K562 (cell line): ENCODE results near the gene ELP1. TPM values are rescaled to one million over a fixed set of nuclear protein-coding genes. Genes with fewer than 3 reads are reported as not detected.
A peak's percentile ranks its signal among the peaks of the same experiment; 100 is the strongest.

ENCODE experiments used
- ATAC-seq: fragments of 200-7000 bp; cut with Tn5 transposase; 3 replicates; pipeline ENCODE4 v1.9.1; 2020; ENCODE audit warnings: moderate library complexity
- BruUV-seq: library from RNA; stranded (reverse); fragments of 400-500 nt; replicated peaks from 2 replicates; lab custom pipeline; 2021; lab: Mats Ljungman, UMichigan
- CTCF ChIA-PET: fragments of 300-600 bp; formaldehyde crosslinking; extraction: SDS; loops from one replicate; lab custom pipeline; 2021; ENCODE audit warnings: low intra/inter-chr PET ratio; lab: Yijun Ruan, JAX
- POLR2A ChIA-PET: fragments of 300-600, 350-650 bp; sonication (Branson Sonifier 250); formaldehyde crosslinking; extraction: SDS; loops from one replicate; lab custom pipeline; 2021; ENCODE audit warnings: antibody characterized with exemption, inconsistent platforms; lab: Yijun Ruan, JAX
- DNase-seq, 4 experiments: peaks; one replicate each; pipeline versions ENCODE4 v3.0.0 to v3.0.0-alpha.2; 2011 to 2018; ENCODE audit warnings: low spot score in 3 of 4, mixed read lengths in 3 of 4; ENCODE audit errors: extremely low read depth in 1 of 4
- FAIRE-seq: peaks from 2 replicates; lab custom pipeline; 2011; peaks lifted over from hg19 to GRCh38; lab: Jason Lieb, UNC
- H2AFZ ChIP-seq: 2 replicates; pipeline ENCODE4 v1.6.0; 2011; ENCODE audit warnings: low read depth, low read length, control low read depth, inconsistent platforms
- H3K27ac ChIP-seq: fragments of 200-600 bp; 3 replicates; pipeline ENCODE4 v1.8.0; 2011; ENCODE audit warnings: low read depth, mild to moderate bottlenecking, control low read depth, inconsistent platforms, low read length, moderate library complexity, mixed read lengths; ENCODE audit errors: extremely low read depth
- H3K27me3 ChIP-seq, 2 experiments: fragments of 300-600 bp in 1 of 2; 2 replicates in 1 of 2; 3 replicates in 1 of 2; pipeline versions ENCODE4 v1.6.0 to v1.8.0; 2011; ENCODE audit warnings: inconsistent platforms in 2 of 2, low read length in 2 of 2, mild to moderate bottlenecking in 1 of 2, mixed read lengths in 1 of 2, moderate library complexity in 1 of 2; ENCODE audit not compliant: control insufficient read depth in 2 of 2, insufficient read depth in 2 of 2
- H3K36me3 ChIP-seq: fragments of 300-600 bp; 3 replicates; pipeline ENCODE4 v1.8.0; 2011; ENCODE audit warnings: mild to moderate bottlenecking, low read length, inconsistent platforms; ENCODE audit not compliant: control insufficient read depth, insufficient read depth
- H3K4me1 ChIP-seq, 2 experiments: fragments of 200-600 bp in 1 of 2; replicated peaks in 1 of 2; 2 replicates in 1 of 2; 3 replicates in 1 of 2; pipeline versions ENCODE4 v1.5.1 to v1.8.0; 2011; ENCODE audit warnings: inconsistent platforms in 2 of 2, low read length in 2 of 2, mild to moderate bottlenecking in 1 of 2, mixed read lengths in 1 of 2, moderate library complexity in 1 of 2; ENCODE audit not compliant: control insufficient read depth in 2 of 2, insufficient read depth in 2 of 2
- H3K4me2 ChIP-seq: 2 replicates; pipeline ENCODE4 v1.6.1; 2011; ENCODE audit warnings: low read length, control low read depth, inconsistent platforms, mixed read lengths; ENCODE audit not compliant: insufficient read depth
- H3K4me3 ChIP-seq: fragments of 200-600 bp; sonication (generic), shearing (Covaris generic); 2 replicates; pipeline ENCODE4 v1.5.1; 2016; ENCODE audit warnings: control low read depth, inconsistent platforms
- H3K79me2 ChIP-seq: fragments of 200-600 bp; 3 replicates; pipeline ENCODE4 v1.8.0; 2011; ENCODE audit warnings: low read length, inconsistent platforms; ENCODE audit not compliant: control insufficient read depth, insufficient read depth
- H3K9ac ChIP-seq, 2 experiments: 2 replicates each; pipeline versions ENCODE4 v1.6.0 to v1.6.1; 2011; ENCODE audit warnings: low read depth in 2 of 2, low read length in 2 of 2, control low read depth in 1 of 2, inconsistent platforms in 1 of 2, mild to moderate bottlenecking in 1 of 2, mixed read lengths in 1 of 2; ENCODE audit not compliant: insufficient read depth in 1 of 2
- H3K9me1 ChIP-seq: one replicate; pipeline ENCODE4 v1.6.0; 2011; ENCODE audit warnings: inconsistent platforms, mild to moderate bottlenecking, low read length, moderate library complexity; ENCODE audit not compliant: control insufficient read depth, insufficient read depth
- H3K9me3 ChIP-seq: replicated peaks from 2 replicates; pipeline ENCODE4 v1.5.1; 2011; ENCODE audit warnings: low read depth, low read length, inconsistent platforms; ENCODE audit not compliant: control insufficient read depth, insufficient read depth
- H4K20me1 ChIP-seq: replicated peaks from 2 replicates; pipeline ENCODE4 v1.6.1; 2011; ENCODE audit warnings: low read length, inconsistent platforms, mixed read lengths; ENCODE audit not compliant: control insufficient read depth, insufficient read depth
- C11orf30 ChIP-seq: fragments of 450-650 bp; IDR thresholded peaks from 2 replicates; pipeline ENCODE4 v1.6.1; 2016; ENCODE audit warnings: low read depth, mild to moderate bottlenecking
- FOXJ3 ChIP-seq: sonication (generic); formaldehyde crosslinking; IDR thresholded peaks from 2 replicates; pipeline ENCODE4 v1.4.0; 2020; ENCODE audit warnings: mild to moderate bottlenecking, missing genetic modification reagents
- JUN ChIP-seq, 2 experiments: sonication (generic) in 1 of 2; formaldehyde crosslinking in 1 of 2; IDR thresholded peaks; 2 replicates each; pipeline versions ENCODE4 v1.6.1 to v1.8.0; 2012 to 2022; ENCODE audit warnings: borderline replicate concordance in 2 of 2, mild to moderate bottlenecking in 2 of 2, improper control_type of control experiment in 1 of 2, low read depth in 1 of 2, low read length in 1 of 2, missing genetic modification reagents in 1 of 2
- ZNF316 ChIP-seq: fragments of 450-650 bp; IDR thresholded peaks from 2 replicates; pipeline ENCODE4 v1.6.1; 2016
- WGBS: fragments of 100-300 bp; shearing (Covaris generic); methylation state at CpG from one replicate; pipeline ENCODE4 v1.1.6; 2016; ENCODE audit warnings: low coverage, mixed read lengths; ENCODE audit not compliant: insufficient coverage; ENCODE audit errors: missing lambda C conversion rate; 5-methylcytosine and 5-hydroxymethylcytosine counted together
- in situ Hi-C: fragments of 300-500 bp; cut with MboI; formaldehyde crosslinking; loops from 4 replicates; pipeline ENCODE4 v1.15.0; 2018; ENCODE audit warnings: inconsistent platforms, mixed read lengths
- intact Hi-C: fragments of 100-400 bp; cut with micrococcal nuclease; formaldehyde crosslinking; loops from 2 replicates; pipeline ENCODE4 v1.14.2; 2022
- polyA plus RNA-seq, 8 experiments: library from polyadenylated mRNA; depleted of rRNA in 4 of 8; stranded (reverse) in 5 of 8; unstranded in 3 of 8; fragments of >200 nt; fragmentation: Nextera tagmentation in 2 of 8; fragmentation: Illumina TruSeq in 1 of 8; extraction: Ambion mirVana in 2 of 8; extraction: Trizol in 1 of 8; gene quantifications; 2 replicates each; pipeline versions ENCODE4 v1.2.1 to v1.2.3, GENCODE V29; 2011 to 2014; ENCODE audit warnings: inconsistent platforms in 1 of 8, missing spikeins in 1 of 8
- total RNA-seq, 7 experiments: library from RNA; depleted of rRNA in 6 of 7; stranded (reverse); fragments of >200 nt in 6 of 7; fragmentation: Illumina TruSeq in 2 of 7; extraction: Trizol in 2 of 7; gene quantifications; 2 replicates each; pipeline versions ENCODE4 v1.2.1 to v1.2.3, GENCODE V29; 2011 to 2021; ENCODE audit warnings: low replicate concordance in 1 of 7

The ELP1 gene
- total and polyA plus RNA-seq, 9 of the 15 experiments (the other 6 are each of a cell fraction or from before 2014, with no cell fraction given): 17.0 to 48.6 (median 39.7) TPM

- Histone ChIP-seq H3K9ac (no peak overlapping the region), H3K9me3 (no peaks in the 10 kb centered on the region), H3K4me1 (no peaks in the 10 kb centered on the region), H3K27me3 (no peaks in the 10 kb centered on the region), H3K79me2 (no peaks in the 10 kb centered on the region), H4K20me1 (no peaks in the 10 kb centered on the region), H3K4me2 (no peak overlapping the region), H2AFZ (no peak overlapping the region), H3K4me3 (no peak overlapping the region), H3K36me3 (peaks cover 85% of the 10 kb centered on the region)
- no TSS peak for BruUV-seq
- ATAC-seq (no peak), FAIRE-seq (no peak), DNase-seq (no peak)
- POLR2A ChIA-PET: interaction anchor here (0.5 kb wide), 1 partner anchor 55 kb away, joined by 3 read pairs; no protein-coding TSS in a partner anchor
- CTCF ChIA-PET: no interaction called here
- in situ Hi-C loops: loop anchor here (10.0 kb wide), 1 partner anchor 438 kb away; no protein-coding TSS in a partner anchor
- TF ChIP-seq FOXJ3 (CRISPR knock-in tag): no peak
- TF ChIP-seq, all 486 proteins: peak for 0
- Histone ChIP-seq H3K9me1 (no peaks in the 10 kb centered on the region), H3K27ac (no peak overlapping the region)
- intact Hi-C loops: no loop called here
- WGBS: 82% methylated on average over 2 of the region's 5 CpGs
Measured at GRCh38 chr9:108876425-108876824, 57.5 kb downstream of the ELP1 start.

- no peak overlapping the region for H3K27ac ChIP-seq
- TF ChIP-seq JUN (IDR thresholded peaks at IDR 0.05; ENCODE audit: borderline replicate concordance, low read depth, low read length): no peak
- TF ChIP-seq JUN (CRISPR knock-in tag; IDR thresholded peaks at IDR 0.05; ENCODE audit: borderline replicate concordance): no peak
- TF ChIP-seq C11orf30: 0 out of 2 replicates have a peak, but pooled peaks have one; percentile 14
- TF ChIP-seq ZNF316: peak; percentile 39; the same call in 1 of the 2 replicates
- TF ChIP-seq, all 486 proteins: peak for 2
- Histone ChIP-seq H2AFZ (no peak overlapping the region), H3K9ac (no peak overlapping the region), H3K9me3 (no peaks in the 10 kb centered on the region), H3K4me2 (no peak overlapping the region), H4K20me1 (no peaks in the 10 kb centered on the region), H3K4me1 (no peaks in the 10 kb centered on the region), H3K27me3 (no peaks in the 10 kb centered on the region), H3K4me3 (no peak overlapping the region), H3K79me2 (no peaks in the 10 kb centered on the region), H3K36me3 (peaks cover 66% of the 10 kb centered on the region), H3K9me1 (no peaks in the 10 kb centered on the region)
- FAIRE-seq (no peak), ATAC-seq (no peak), DNase-seq (no peak)
- ChIA-PET CTCF (no interaction called here), POLR2A (interaction anchor here (1.5 kb wide), 1 partner anchor 45 kb away, joined by 3 read pairs; no protein-coding TSS in a partner anchor)
- in situ Hi-C loops: loop anchor here (10.0 kb wide), 1 partner anchor 441 kb away; no protein-coding TSS in a partner anchor
- BruUV-seq: no TSS peak
- intact Hi-C loops: no loop called here
- 89% methylated on average over 4 of the region's 4 CpGs for WGBS
Measured at GRCh38 chr9:108874058-108874788, 59.7 kb downstream of the ELP1 start.
